GM12874 (cell line): Measurements from ENCODE around the gene PLA2G10.

Experiments
- CTCF ChIP-seq: IDR thresholded peaks from 2 replicates; pipeline ENCODE4 v1.5.1; 2011; ENCODE audit warnings: low read depth, mild to moderate bottlenecking, control low read depth, low read length, moderate library complexity; ENCODE audit not compliant: insufficient read depth

PLA2G10 gene

GRCh38 chr16:14677627-14678026 is 16.5 kb downstream of the PLA2G10 start:
- no peak for TF ChIP-seq CTCF

GRCh38 chr16:14676633-14677032 is 17.5 kb downstream of the PLA2G10 start:
- no peak for TF ChIP-seq CTCF

GRCh38 chr16:14672403-14672971 is 21.6 kb downstream of the PLA2G10 start:
- no peak for TF ChIP-seq CTCF

- TF ChIP-seq CTCF: no peak
These were observed 24.3 kb downstream of the PLA2G10 start for GRCh38 chr16:14669776-14670175.

GRCh38 chr16:14668556-14669223 is 25.4 kb downstream of the PLA2G10 start:
- no peak for TF ChIP-seq CTCF

- no peak for TF ChIP-seq CTCF
These were observed 26.5 kb downstream of the PLA2G10 start for GRCh38 chr16:14667347-14668266.

GRCh38 chr16:14658063-14658462 is 36.0 kb downstream of the PLA2G10 start:
- TF ChIP-seq CTCF: no peak
